GM12878 (cell line): ENCODE data around the gene GPR34. TPM values are rescaled to one million over a fixed set of nuclear protein-coding genes. Genes with fewer than 3 reads are reported as not detected.

Experiments used
- ATAC-seq: fragments of 200-7000 bp; cut with Tn5 transposase; 3 replicates; pipeline ENCODE4 v1.9.1; 2020; ENCODE audit warnings: mild to moderate bottlenecking, moderate library complexity
- BruUV-seq: library from RNA; stranded (reverse); fragments of 400-500 nt; replicated peaks from 2 replicates; lab custom pipeline; 2021; lab: Mats Ljungman, UMichigan
- CTCF ChIA-PET: fragments of 300-600 bp; sonication (Branson Sonifier 250); formaldehyde crosslinking; extraction: SDS; loops from one replicate; lab custom pipeline; 2021; ENCODE audit warnings: inconsistent platforms; lab: Yijun Ruan, JAX
- POLR2A ChIA-PET: fragments of 350-600 bp; formaldehyde crosslinking; extraction: SDS; loops from one replicate; lab custom pipeline; 2021; ENCODE audit warnings: inconsistent platforms; lab: Charles Lee
- RAD21 ChIA-PET: fragments of 300-600 bp; sonication (Branson Sonifier 250); formaldehyde crosslinking; loops from one replicate; lab custom pipeline; 2023; ENCODE audit warnings: antibody characterized with exemption; ENCODE audit not compliant: unreplicated experiment; lab: Charles Lee
- SMC1A ChIA-PET: fragments of 300-600 bp; sonication (Branson Sonifier 250); formaldehyde crosslinking; loops from one replicate; lab custom pipeline; 2023; ENCODE audit not compliant: unreplicated experiment, uncharacterized antibody; lab: Charles Lee
- DNase-seq: peaks from one replicate; pipeline ENCODE4 v3.0.0-alpha.2; 2011; ENCODE audit warnings: low read depth, low spot score
- FAIRE-seq: peaks from 3 replicates; lab custom pipeline; 2011; peaks lifted over from hg19 to GRCh38; lab: Jason Lieb, UNC
- H2AFZ ChIP-seq: 2 replicates; pipeline ENCODE4 v1.6.0; 2011; ENCODE audit warnings: low read depth, low read length, control low read depth; ENCODE audit not compliant: control insufficient read depth
- H3K27ac ChIP-seq: 2 replicates; pipeline ENCODE4 v1.5.1; 2011; ENCODE audit warnings: control low read depth; ENCODE audit not compliant: control insufficient read depth, insufficient read depth
- H3K27me3 ChIP-seq, 2 experiments: replicated peaks in 1 of 2; 2 replicates each; pipeline versions ENCODE4 v1.6.0 to v1.6.1; 2011; ENCODE audit warnings: low read length in 1 of 2; ENCODE audit not compliant: control insufficient read depth in 2 of 2, insufficient read depth in 2 of 2
- H3K36me3 ChIP-seq, 2 experiments: 2 replicates each; pipeline ENCODE4 v1.5.1; 2011; ENCODE audit warnings: low read length in 1 of 2; ENCODE audit not compliant: control insufficient read depth in 2 of 2, insufficient read depth in 2 of 2
- H3K4me1 ChIP-seq: 2 replicates; pipeline ENCODE4 v1.6.1; 2011; ENCODE audit warnings: mild to moderate bottlenecking, low read length, moderate library complexity, mixed read lengths; ENCODE audit not compliant: control insufficient read depth, insufficient read depth
- H3K4me2 ChIP-seq: 2 replicates; pipeline ENCODE4 v1.6.0; 2011; ENCODE audit warnings: control low read depth; ENCODE audit not compliant: control insufficient read depth, insufficient read depth
- H3K4me3 ChIP-seq: fragments of 200-600 bp; sonication (generic); 2 replicates; pipeline ENCODE4 v1.5.1; 2016
- H3K79me2 ChIP-seq: 2 replicates; pipeline ENCODE4 v1.6.0; 2011; ENCODE audit warnings: low read length; ENCODE audit not compliant: control insufficient read depth, insufficient read depth
- H3K9ac ChIP-seq: 2 replicates; pipeline ENCODE4 v1.8.0; 2011; ENCODE audit warnings: low read length, control low read depth, mixed read lengths; ENCODE audit not compliant: control insufficient read depth, insufficient read depth
- H3K9me3 ChIP-seq: replicated peaks from 3 replicates; pipeline ENCODE4 v1.5.1; 2011; ENCODE audit warnings: mild to moderate bottlenecking, low read length; ENCODE audit not compliant: control insufficient read depth, insufficient read depth
- H4K20me1 ChIP-seq: 2 replicates; pipeline ENCODE4 v1.6.0; 2011; ENCODE audit not compliant: control insufficient read depth, insufficient read depth
- BCL3 ChIP-seq: IDR thresholded peaks from 2 replicates; pipeline ENCODE4 v1.6.1; 2011; ENCODE audit warnings: borderline replicate concordance, low read depth, mild to moderate bottlenecking, moderate library complexity, low read length; ENCODE audit not compliant: insufficient read depth, poor library complexity, severe bottlenecking
- CHD2 ChIP-seq: IDR thresholded peaks from 2 replicates; pipeline ENCODE4 v1.6.1; 2011; ENCODE audit warnings: low read depth, low read length, improper control_type of control experiment, borderline replicate concordance
- CREM ChIP-seq: IDR thresholded peaks from 2 replicates; pipeline ENCODE4 v1.6.1; 2014; ENCODE audit warnings: antibody characterized with exemption, low read depth
- EGR1 ChIP-seq, 2 experiments: IDR thresholded peaks; 1 replicate in 1 of 2; 2 replicates in 1 of 2; pipeline ENCODE4 v1.6.1; 2011 to 2012; ENCODE audit warnings: low read depth in 2 of 2, low read length in 2 of 2, borderline replicate concordance in 1 of 2, mild to moderate bottlenecking in 1 of 2, moderate library complexity in 1 of 2
- EZH2 ChIP-seq: IDR thresholded peaks from 2 replicates; pipeline ENCODE4 v1.6.1; 2012; ENCODE audit warnings: low read depth, mild to moderate bottlenecking, control low read depth, inconsistent platforms, low read length, borderline replicate concordance; ENCODE audit not compliant: control insufficient read depth
- NR2C2 ChIP-seq: IDR thresholded peaks from 2 replicates; pipeline ENCODE4 v1.6.1; 2011; ENCODE audit warnings: borderline replicate concordance, low read depth; ENCODE audit not compliant: control insufficient read depth, insufficient read length
- NRF1 ChIP-seq: conservative IDR thresholded peaks from 2 replicates; pipeline ENCODE4 v1.6.1; 2011; ENCODE audit warnings: mild to moderate bottlenecking, low read depth, low read length, improper control_type of control experiment
- RBBP5 ChIP-seq: fragments of 200-600 bp; sonication (generic); conservative IDR thresholded peaks from 2 replicates; pipeline ENCODE4 v1.6.1; 2016
- RELA ChIP-seq: fragments of 450-650 bp; IDR thresholded peaks from 2 replicates; pipeline ENCODE4 v1.8.0; 2014; ENCODE audit warnings: borderline replicate concordance; ENCODE audit not compliant: partially characterized antibody
- SMAD1 ChIP-seq: fragments of 450-650 bp; IDR thresholded peaks from 2 replicates; pipeline ENCODE4 v1.6.1; 2018; ENCODE audit warnings: mild to moderate bottlenecking, low read depth; ENCODE audit not compliant: partially characterized antibody
- SREBF2 ChIP-seq: IDR thresholded peaks from 2 replicates; pipeline ENCODE4 v1.6.1; 2012; ENCODE audit warnings: mild to moderate bottlenecking, low read length
- TBL1XR1 ChIP-seq: IDR thresholded peaks from 2 replicates; pipeline ENCODE4 v1.6.1; 2012; ENCODE audit warnings: low read depth, low read length, improper control_type of control experiment
- ZBED1 ChIP-seq: IDR thresholded peaks from 2 replicates; pipeline ENCODE4 v1.6.1; 2016; ENCODE audit warnings: borderline replicate concordance
- ZZZ3 ChIP-seq: IDR thresholded peaks from 2 replicates; pipeline ENCODE4 v1.6.1; 2011; ENCODE audit warnings: low read depth; ENCODE audit not compliant: control insufficient read depth, insufficient read length
- WGBS: methylation state at CpG from one replicate; pipeline ENCODE4 v1.1.6; 2016; ENCODE audit warnings: low lambda C conversion rate; ENCODE audit not compliant: insufficient replicate concordance, insufficient coverage; ENCODE audit errors: missing lambda C conversion rate; 5-methylcytosine and 5-hydroxymethylcytosine counted together
- in situ Hi-C: fragments of 300-500 bp; cut with MboI; formaldehyde crosslinking; loops from 9 replicates; pipeline ENCODE4 v1.14.3; 2018; ENCODE audit warnings: mixed read lengths
- intact Hi-C: fragments of 100-400 bp; cut with micrococcal nuclease; formaldehyde crosslinking; loops from one replicate; pipeline ENCODE4 v1.14.2; 2022; ENCODE audit not compliant: unreplicated experiment
- polyA plus RNA-seq, 11 experiments: library from polyadenylated mRNA; depleted of rRNA in 4 of 11; unstranded in 6 of 11; stranded (reverse) in 5 of 11; fragments of >200 nt; fragmentation: Nextera tagmentation in 4 of 11; fragmentation: Illumina TruSeq in 1 of 11; extraction: Ambion mirVana in 4 of 11; extraction: Trizol in 1 of 11; gene quantifications; 1 replicate in 1 of 11; 2 replicates in 10 of 11; pipeline versions ENCODE4 v1.2.1 to v1.2.3, GENCODE V29; 2011 to 2016; ENCODE audit warnings: inconsistent platforms in 2 of 11, missing spikeins in 2 of 11, low read depth in 1 of 11
- total RNA-seq, 4 experiments: library from RNA; depleted of rRNA in 3 of 4; stranded (reverse); fragments of >200 nt in 3 of 4; fragmentation: Illumina TruSeq in 1 of 4; extraction: Trizol in 1 of 4; gene quantifications; 2 replicates each; pipeline versions ENCODE4 v1.2.1 to v1.2.3, GENCODE V29; 2013 to 2021
- TF ChIP-seq, protein P1 (sequence below): IDR thresholded peaks from 2 replicates; pipeline ENCODE4 v1.6.1; 2012; ENCODE audit warnings: low read depth, low read length, improper control_type of control experiment
- TF ChIP-seq, protein P2 (sequence below): fragments of 450-650 bp; IDR thresholded peaks from 2 replicates; pipeline ENCODE4 v1.6.1; 2016; ENCODE audit warnings: mild to moderate bottlenecking

Gene GPR34
- total and polyA plus RNA-seq, 10 of the 15 experiments (the other 5 are each of a cell fraction or from before 2014, with no cell fraction given), result 0.12 to 0.84 (median 0.28) TPM; not detected in 1

DNA sequence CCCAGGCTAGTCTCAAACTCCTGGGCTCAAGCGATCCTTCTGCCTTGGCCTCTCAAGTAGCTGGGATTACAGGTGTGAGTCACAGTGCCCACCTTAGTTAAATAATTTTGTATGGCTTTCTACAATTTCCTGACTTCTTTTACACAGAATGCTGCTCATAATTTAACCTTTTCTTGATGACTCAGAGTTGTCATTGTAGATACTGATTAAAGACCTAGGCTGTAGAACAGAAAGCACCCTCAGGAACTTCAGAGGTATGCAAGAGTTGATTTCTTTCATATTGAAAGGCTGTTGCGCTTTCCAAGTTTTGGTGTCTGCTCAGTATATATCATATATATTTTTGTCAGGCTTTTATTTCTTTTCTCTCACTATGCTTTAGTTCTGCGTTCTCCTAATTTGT is 21.1 kb upstream of the GPR34 start:
- Histone ChIP-seq H3K79me2 (no peaks in the 10 kb centered on the region), H3K4me3 (no peak overlapping the region), H3K36me3 (no peaks in the 10 kb centered on the region), H4K20me1 (0 out of 2 replicates have a peak, but pooled peaks cover 3% of the 10 kb centered on the region), H3K9me3 (no peaks in the 10 kb centered on the region), H3K27ac (no peak overlapping the region), H3K4me1 (0 out of 2 replicates have a peak, but pooled peaks cover 4% of the 10 kb centered on the region), H3K9ac (no peak overlapping the region), H3K27me3 (no peaks in the 10 kb centered on the region), H2AFZ (no peak overlapping the region), H3K4me2 (no peak overlapping the region)
- TF ChIP-seq TBL1XR1 (no peak), EZH2 (no peak), SREBF2 (no peak), NRF1 (no peak), RBBP5 (no peak), NR2C2 (no peak)
- DNase-seq, result no peak
- ChIA-PET POLR2A (interaction anchor here (1.2 kb wide), 1 partner anchor 52 kb away, joined by 3 read pairs; no protein-coding TSS in a partner anchor), SMC1A (interaction anchor here (1.8 kb wide), 2 partner anchors 27 to 39 kb away, joined by 5 read pairs; no protein-coding TSS in a partner anchor), RAD21 (no interaction called here), CTCF (no interaction called here)
- no peak for FAIRE-seq
- 87% methylated on average over 3 of the region's 3 CpGs for WGBS
- intact Hi-C loops, result loop anchor here (2.0 kb wide), 1 partner anchor 63 kb away; no protein-coding TSS in a partner anchor
- no peak for ATAC-seq
- in situ Hi-C loops, result no loop called here
- no TSS peak for BruUV-seq

- Histone ChIP-seq H3K9me3 (no peaks in the 10 kb centered on the region), H3K79me2 (no peaks in the 10 kb centered on the region), H3K9ac (no peak overlapping the region), H3K4me2 (no peak overlapping the region), H4K20me1 (0 out of 2 replicates have a peak, but pooled peaks cover 3% of the 10 kb centered on the region), H3K4me1 (no peaks in the 10 kb centered on the region), H3K36me3 (no peaks in the 10 kb centered on the region), H2AFZ (no peak overlapping the region), H3K27me3 (no peaks in the 10 kb centered on the region), H3K27ac (no peak overlapping the region), H3K4me3 (no peak overlapping the region)
- no peak for DNase-seq
- no TSS peak for BruUV-seq
- SMC1A ChIA-PET, result no interaction called here
- no peak; the same call in 1 of the 3 replicates for ATAC-seq
- POLR2A ChIA-PET, result no interaction called here
- RAD21 ChIA-PET, result no interaction called here
- CTCF ChIA-PET, result no interaction called here
- in situ Hi-C loops (no loop called here), intact Hi-C loops (loop anchor here (5.0 kb wide), 1 partner anchor 52 kb away; the partner anchor contains the start of gene GPR82)
- no peak for FAIRE-seq
- no peak for TF ChIP-seq CREM
- TF ChIP-seq CHD2, result no peak
- TF ChIP-seq, protein P1, sequence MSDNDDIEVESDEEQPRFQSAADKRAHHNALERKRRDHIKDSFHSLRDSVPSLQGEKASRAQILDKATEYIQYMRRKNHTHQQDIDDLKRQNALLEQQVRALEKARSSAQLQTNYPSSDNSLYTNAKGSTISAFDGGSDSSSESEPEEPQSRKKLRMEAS, result no peak
- TF ChIP-seq, protein P2, sequence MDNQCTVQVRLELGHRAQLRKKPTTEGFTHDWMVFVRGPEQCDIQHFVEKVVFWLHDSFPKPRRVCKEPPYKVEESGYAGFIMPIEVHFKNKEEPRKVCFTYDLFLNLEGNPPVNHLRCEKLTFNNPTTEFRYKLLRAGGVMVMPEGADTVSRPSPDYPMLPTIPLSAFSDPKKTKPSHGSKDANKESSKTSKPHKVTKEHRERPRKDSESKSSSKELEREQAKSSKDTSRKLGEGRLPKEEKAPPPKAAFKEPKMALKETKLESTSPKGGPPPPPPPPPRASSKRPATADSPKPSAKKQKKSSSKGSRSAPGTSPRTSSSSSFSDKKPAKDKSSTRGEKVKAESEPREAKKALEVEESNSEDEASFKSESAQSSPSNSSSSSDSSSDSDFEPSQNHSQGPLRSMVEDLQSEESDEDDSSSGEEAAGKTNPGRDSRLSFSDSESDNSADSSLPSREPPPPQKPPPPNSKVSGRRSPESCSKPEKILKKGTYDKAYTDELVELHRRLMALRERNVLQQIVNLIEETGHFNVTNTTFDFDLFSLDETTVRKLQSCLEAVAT, result no peak
- no peak for TF ChIP-seq EGR1 (IDR thresholded peaks at IDR 0.05; ENCODE audit: borderline replicate concordance in 1 of 2, low read depth in 2 of 2, low read length in 2 of 2)
- no peak for TF ChIP-seq RELA
- TF ChIP-seq ZZZ3, result no peak
- no peak for TF ChIP-seq ZBED1
- no peak for TF ChIP-seq SMAD1
- TF ChIP-seq BCL3, result no peak
Measured at GRCh38 chrX:41670112-41670511, 18.7 kb upstream of the GPR34 start.
